Vagina (tissue), 2 donors: ENCODE data around the gene BICDL2.

Experiments
- CTCF ChIP-seq, 3 experiments: fragments of 450-650 bp in 2 of 3; fragments of 200-600 bp in 1 of 3; sonication (generic) in 1 of 3; IDR thresholded peaks; one replicate each; pipeline ENCODE4 v1.5.1; 2017 to 2019; ENCODE audit warnings: antibody characterized with exemption in 3 of 3, mild to moderate bottlenecking in 2 of 3, moderate library complexity in 2 of 3
- POLR2A ChIP-seq, 2 donors: fragments of 450-650 bp; IDR thresholded peaks; one replicate each; pipeline ENCODE4 v1.6.1; 2017; ENCODE audit warnings: antibody characterized with exemption in 2 of 2, mild to moderate bottlenecking in 2 of 2, moderate library complexity in 2 of 2
- POLR2AphosphoS5 ChIP-seq, 2 donors: sonication (generic); formaldehyde crosslinking; IDR thresholded peaks; one replicate each; pipeline ENCODE4 v1.9.0; 2017; ENCODE audit warnings: antibody characterized with exemption in 2 of 2, mild to moderate bottlenecking in 2 of 2, low read depth in 1 of 2; ENCODE audit not compliant: insufficient read depth in 1 of 2

GRCh38 chr16:3084491-3084890 lies 47.7 kb upstream of the BICDL2 start:
- TF ChIP-seq POLR2AphosphoS5 (IDR thresholded peaks at IDR 0.05; ENCODE audit: insufficient read depth in 1 of 2, low read depth in 1 of 2), result no peak
- TF ChIP-seq CTCF (IDR thresholded peaks at IDR 0.05), result no peak
- TF ChIP-seq POLR2A (IDR thresholded peaks at IDR 0.05), result no peak
